PC-9 (cell line): ENCODE results near the gene TDRD9. TPM values are rescaled to one million over a fixed set of nuclear protein-coding genes. Genes with fewer than 3 reads are reported as not detected.

Experiments used
- BruUV-seq: library from RNA; stranded (reverse); fragments of 400-500 nt; replicated peaks from 2 replicates; lab custom pipeline; 2021; lab: Mats Ljungman, UMichigan
- CTCF ChIA-PET: fragments of 300-600 bp; sonication (Branson Sonifier 250); formaldehyde crosslinking; loops from one replicate; lab custom pipeline; 2022; ENCODE audit warnings: antibody characterized with exemption; lab: Charles Lee
- POLR2A ChIA-PET: fragments of 300-600 bp; sonication (Branson Sonifier 250); formaldehyde crosslinking; loops from one replicate; lab custom pipeline; 2022; ENCODE audit warnings: antibody characterized with exemption; ENCODE audit not compliant: unreplicated experiment; lab: Charles Lee
- DNase-seq, 2 experiments: peaks; one replicate each; pipeline versions ENCODE4 v3.0.0 to v3.0.0-alpha.2; 2015 to 2022; ENCODE audit warnings: mixed read lengths in 1 of 2
- H2AFZ ChIP-seq: fragments of 200-600 bp; sonication (generic); 2 replicates; pipeline ENCODE4 v1.8.1; 2017; ENCODE audit warnings: antibody characterized with exemption
- H3F3A ChIP-seq: fragments of 200-600 bp; sonication (generic); 2 replicates; pipeline ENCODE4 v1.8.1; 2017; ENCODE audit warnings: antibody characterized with exemption, mild to moderate bottlenecking, low read depth; ENCODE audit not compliant: insufficient read depth
- H3K27ac ChIP-seq: fragments of 200-600 bp; sonication (generic); 2 replicates; pipeline ENCODE4 v1.6.1; 2016; ENCODE audit warnings: mixed run types
- H3K27me3 ChIP-seq: fragments of 200-600 bp; sonication (generic); 2 replicates; pipeline ENCODE4 v1.6.1; 2016; ENCODE audit warnings: low read depth, mixed run types; ENCODE audit not compliant: insufficient read depth
- H3K36me3 ChIP-seq: fragments of 200-600 bp; sonication (generic); 2 replicates; pipeline ENCODE4 v1.6.1; 2016; ENCODE audit warnings: low read depth, mixed run types
- H3K4me1 ChIP-seq: fragments of 200-600 bp; sonication (generic); replicated peaks from 2 replicates; pipeline ENCODE4 v1.6.1; 2016; ENCODE audit warnings: mixed run types; ENCODE audit not compliant: insufficient read depth
- H3K4me2 ChIP-seq: fragments of 200-600 bp; sonication (generic); 2 replicates; pipeline ENCODE4 v1.6.1; 2017; ENCODE audit warnings: mixed run types
- H3K4me3 ChIP-seq: fragments of 200-600 bp; sonication (generic); 2 replicates; pipeline ENCODE4 v1.6.1; 2016; ENCODE audit warnings: mixed run types
- H3K79me2 ChIP-seq: fragments of 200-600 bp; sonication (generic); 2 replicates; pipeline ENCODE4 v1.6.1; 2017; ENCODE audit warnings: low read depth, mixed run types
- H3K9me2 ChIP-seq: fragments of 200-600 bp; sonication (generic); 2 replicates; pipeline ENCODE4 v1.8.1; 2017; ENCODE audit warnings: mild to moderate bottlenecking; ENCODE audit not compliant: insufficient read depth
- H3K9me3 ChIP-seq: fragments of 200-600 bp; sonication (generic); 2 replicates; pipeline ENCODE4 v1.8.1; 2016; ENCODE audit warnings: low read depth; ENCODE audit not compliant: insufficient read depth
- H4K20me1 ChIP-seq: fragments of 200-600 bp; sonication (generic); 2 replicates; pipeline ENCODE4 v1.8.1; 2017; ENCODE audit not compliant: insufficient read depth
- EZH2 ChIP-seq: fragments of 200-600 bp; sonication (generic); IDR thresholded peaks from 2 replicates; pipeline ENCODE4 v1.8.0; 2017; ENCODE audit warnings: antibody characterized with exemption, low read depth
- intact Hi-C: fragments of 100-400 bp; cut with micrococcal nuclease; formaldehyde crosslinking; loops from one replicate; pipeline ENCODE4 v1.10.0; 2022; ENCODE audit not compliant: unreplicated experiment
- total RNA-seq: library from RNA; stranded (reverse); gene quantifications from 2 replicates; pipeline ENCODE4 v1.2.3, GENCODE V29; 2021
- TF ChIP-seq, protein P1 (sequence below): fragments of 200-600 bp; sonication (generic); conservative IDR thresholded peaks from 2 replicates; pipeline ENCODE4 v1.6.1; 2017; ENCODE audit warnings: mixed run types, antibody characterized with exemption, mild to moderate bottlenecking, moderate library complexity

TDRD9 gene
- total RNA-seq, 1 experiment from 2014 or later = 0.15 TPM

DNA sequence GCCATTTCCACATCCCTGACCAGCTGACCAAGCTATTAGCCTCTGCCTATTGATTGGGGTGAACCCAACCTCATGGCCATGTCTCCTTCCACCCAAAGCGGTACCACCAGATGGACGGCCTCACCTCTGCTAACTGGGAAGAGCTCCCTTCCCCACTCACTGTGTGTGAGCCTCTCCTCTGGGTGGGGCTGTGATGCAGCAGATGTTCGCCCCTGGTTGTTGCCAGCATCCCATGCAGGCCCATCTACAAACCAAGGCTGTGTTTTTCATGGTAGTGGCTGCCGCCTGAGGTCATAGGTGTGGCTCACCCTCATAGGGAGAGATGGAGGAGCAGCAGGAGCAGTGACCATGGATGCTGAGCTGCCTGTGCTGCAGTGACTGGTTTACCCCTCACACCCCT lies 61.7 kb downstream of the TDRD9 start:
- no peak overlapping the region for H3K4me3 ChIP-seq
- no peak overlapping the region for H3K4me2 ChIP-seq
- H3K4me1 ChIP-seq = peaks cover 16% of the 10 kb centered on the region
- BruUV-seq = no TSS peak
- TF ChIP-seq, protein P1, sequence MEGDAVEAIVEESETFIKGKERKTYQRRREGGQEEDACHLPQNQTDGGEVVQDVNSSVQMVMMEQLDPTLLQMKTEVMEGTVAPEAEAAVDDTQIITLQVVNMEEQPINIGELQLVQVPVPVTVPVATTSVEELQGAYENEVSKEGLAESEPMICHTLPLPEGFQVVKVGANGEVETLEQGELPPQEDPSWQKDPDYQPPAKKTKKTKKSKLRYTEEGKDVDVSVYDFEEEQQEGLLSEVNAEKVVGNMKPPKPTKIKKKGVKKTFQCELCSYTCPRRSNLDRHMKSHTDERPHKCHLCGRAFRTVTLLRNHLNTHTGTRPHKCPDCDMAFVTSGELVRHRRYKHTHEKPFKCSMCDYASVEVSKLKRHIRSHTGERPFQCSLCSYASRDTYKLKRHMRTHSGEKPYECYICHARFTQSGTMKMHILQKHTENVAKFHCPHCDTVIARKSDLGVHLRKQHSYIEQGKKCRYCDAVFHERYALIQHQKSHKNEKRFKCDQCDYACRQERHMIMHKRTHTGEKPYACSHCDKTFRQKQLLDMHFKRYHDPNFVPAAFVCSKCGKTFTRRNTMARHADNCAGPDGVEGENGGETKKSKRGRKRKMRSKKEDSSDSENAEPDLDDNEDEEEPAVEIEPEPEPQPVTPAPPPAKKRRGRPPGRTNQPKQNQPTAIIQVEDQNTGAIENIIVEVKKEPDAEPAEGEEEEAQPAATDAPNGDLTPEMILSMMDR = no peak
- TF ChIP-seq EZH2 = no peak
- no peaks in the 10 kb centered on the region for H3K27me3 ChIP-seq
- no peaks in the 10 kb centered on the region for H4K20me1 ChIP-seq
- intact Hi-C loops = loop anchor here (10.0 kb wide), 1 partner anchor 415 kb away; no protein-coding TSS in a partner anchor
- CTCF ChIA-PET = no interaction called here
- no peaks in the 10 kb centered on the region for H3K9me2 ChIP-seq
- H3K9me3 ChIP-seq = peaks cover 11% of the 10 kb centered on the region
- POLR2A ChIA-PET = no interaction called here
- no peak overlapping the region for H2AFZ ChIP-seq
- H3K27ac ChIP-seq = no peak overlapping the region
- H3K36me3 ChIP-seq = no peaks in the 10 kb centered on the region
- H3K79me2 ChIP-seq = no peaks in the 10 kb centered on the region
- no peak for DNase-seq
- H3F3A ChIP-seq = peaks cover 14% of the 10 kb centered on the region

DNA sequence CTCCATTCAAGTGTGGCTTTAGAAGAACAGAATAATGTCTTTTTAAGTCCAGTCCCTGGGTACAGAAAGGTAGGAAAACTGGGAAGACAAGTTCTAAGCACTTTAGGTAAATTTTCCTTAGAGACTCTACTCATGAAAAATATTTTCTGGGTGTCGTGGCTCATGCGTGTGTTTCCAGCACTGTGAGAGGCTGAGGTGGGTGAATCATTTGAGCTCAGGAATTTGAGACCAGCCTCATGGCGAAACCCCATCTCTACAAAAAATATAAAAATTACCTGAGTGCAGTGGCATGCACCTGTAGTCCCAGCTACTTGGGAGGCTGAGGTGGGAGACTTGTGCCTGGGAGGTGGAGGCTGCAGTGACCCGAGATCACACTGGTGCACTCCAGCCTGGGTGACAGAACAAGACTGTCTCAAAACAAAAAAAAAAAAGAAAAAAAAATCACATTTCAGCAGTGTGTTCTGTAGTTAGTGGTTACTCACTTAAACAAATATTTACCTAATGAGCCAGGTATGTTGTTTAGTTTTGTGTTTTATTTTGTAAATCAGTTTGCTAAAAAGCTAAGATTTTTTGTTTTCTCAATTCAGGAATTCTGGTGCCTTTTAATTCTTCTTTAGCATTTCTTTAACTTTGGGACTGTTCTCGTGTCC lies 66.4 kb downstream of the TDRD9 start:
- Histone ChIP-seq H2AFZ (peak overlapping the region; percentile 4; the same call in 1 of the 2 replicates), H3K79me2 (no peaks in the 10 kb centered on the region), H3K9me2 (no peaks in the 10 kb centered on the region), H3K27me3 (no peaks in the 10 kb centered on the region), H3K36me3 (no peaks in the 10 kb centered on the region), H4K20me1 (no peaks in the 10 kb centered on the region), H3K9me3 (no peaks in the 10 kb centered on the region), H3F3A (peaks cover 19% of the 10 kb centered on the region), H3K4me1 (peaks cover 29% of the 10 kb centered on the region), H3K27ac (peak overlapping the region; percentile 68), H3K4me2 (peak overlapping the region; percentile 61), H3K4me3 (no peak overlapping the region; the same call in 1 of the 2 replicates)
- no TSS peak for BruUV-seq
- DNase-seq = peak; percentile 69 to 95
- intact Hi-C loops = no loop called here
- CTCF ChIA-PET = interaction anchor here (0.6 to 0.7 kb wide), 5 partner anchors 66 to 823 kb away, joined by 3 to 7 read pairs (median 3); no protein-coding TSS in a partner anchor
- TF ChIP-seq, protein P1 = no peak
- TF ChIP-seq EZH2 = no peak
- POLR2A ChIA-PET = interaction anchor here (0.6 to 0.8 kb wide), 3 partner anchors 18 to 114 kb away, joined by 3 to 6 read pairs (median 3); no protein-coding TSS in a partner anchor

DNA sequence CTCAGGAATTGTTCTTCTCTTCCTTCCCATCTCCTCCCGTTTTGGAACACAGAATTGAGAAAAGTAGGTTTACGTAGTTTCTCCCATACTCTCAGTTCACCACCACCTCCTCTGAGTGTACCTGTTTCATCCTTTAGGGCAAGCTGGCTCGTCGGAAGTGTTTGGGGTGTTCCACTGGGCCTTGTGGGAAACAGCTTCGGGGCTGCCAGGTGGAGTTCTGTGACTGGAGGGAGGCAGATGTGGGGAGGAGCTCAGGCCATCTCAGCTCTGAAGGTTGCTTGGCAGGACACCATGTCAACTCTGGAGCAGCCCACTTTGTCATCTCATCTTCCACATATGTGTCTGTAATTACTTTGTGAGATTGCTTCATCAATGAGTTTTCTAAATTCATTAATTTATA lies 67.6 kb downstream of the TDRD9 start:
- Histone ChIP-seq H2AFZ (no peak overlapping the region), H3K9me2 (no peaks in the 10 kb centered on the region), H3K4me2 (no peak overlapping the region), H3K27me3 (no peaks in the 10 kb centered on the region), H3K4me1 (peaks cover 29% of the 10 kb centered on the region), H3F3A (peaks cover 19% of the 10 kb centered on the region), H3K36me3 (no peaks in the 10 kb centered on the region), H3K9me3 (no peaks in the 10 kb centered on the region), H3K79me2 (no peaks in the 10 kb centered on the region), H4K20me1 (no peaks in the 10 kb centered on the region), H3K4me3 (no peak overlapping the region), H3K27ac (no peak overlapping the region)
- ChIA-PET POLR2A (no interaction called here), CTCF (no interaction called here)
- BruUV-seq = no TSS peak
- intact Hi-C loops = no loop called here
- TF ChIP-seq, protein P1 = no peak
- no peak for TF ChIP-seq EZH2
- DNase-seq = no peak
